ENCODE data around the gene TRIM50.

GRCh38 chr7:73307436-73307835 lies 20.4 kb downstream of the TRIM50 start:
- TF ChIP-seq, protein P1, sequence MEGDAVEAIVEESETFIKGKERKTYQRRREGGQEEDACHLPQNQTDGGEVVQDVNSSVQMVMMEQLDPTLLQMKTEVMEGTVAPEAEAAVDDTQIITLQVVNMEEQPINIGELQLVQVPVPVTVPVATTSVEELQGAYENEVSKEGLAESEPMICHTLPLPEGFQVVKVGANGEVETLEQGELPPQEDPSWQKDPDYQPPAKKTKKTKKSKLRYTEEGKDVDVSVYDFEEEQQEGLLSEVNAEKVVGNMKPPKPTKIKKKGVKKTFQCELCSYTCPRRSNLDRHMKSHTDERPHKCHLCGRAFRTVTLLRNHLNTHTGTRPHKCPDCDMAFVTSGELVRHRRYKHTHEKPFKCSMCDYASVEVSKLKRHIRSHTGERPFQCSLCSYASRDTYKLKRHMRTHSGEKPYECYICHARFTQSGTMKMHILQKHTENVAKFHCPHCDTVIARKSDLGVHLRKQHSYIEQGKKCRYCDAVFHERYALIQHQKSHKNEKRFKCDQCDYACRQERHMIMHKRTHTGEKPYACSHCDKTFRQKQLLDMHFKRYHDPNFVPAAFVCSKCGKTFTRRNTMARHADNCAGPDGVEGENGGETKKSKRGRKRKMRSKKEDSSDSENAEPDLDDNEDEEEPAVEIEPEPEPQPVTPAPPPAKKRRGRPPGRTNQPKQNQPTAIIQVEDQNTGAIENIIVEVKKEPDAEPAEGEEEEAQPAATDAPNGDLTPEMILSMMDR (IDR thresholded peaks at IDR 0.05), result no peak
- TF ChIP-seq POLR2AphosphoS5 (IDR thresholded peaks at IDR 0.05) (no peak), EP300 (IDR thresholded peaks at IDR 0.05) (no peak), POLR2A (IDR thresholded peaks at IDR 0.05) (no peak)
